22Rv1 (cell line): ENCODE results near the gene PARD3B.

Experiments used
- H3K27ac ChIP-seq: fragments of 450-650 bp; 2 replicates; pipeline ENCODE4 v1.5.1; 2017
- ZFX ChIP-seq: fragments of 450-650 bp; IDR thresholded peaks from 2 replicates; pipeline ENCODE4 v1.6.1; 2017; ENCODE audit warnings: antibody characterized with exemption, borderline replicate concordance
- TF ChIP-seq, protein P1 (sequence below): fragments of 450-650 bp; IDR thresholded peaks from 2 replicates; pipeline ENCODE4 v1.5.1; 2017; ENCODE audit warnings: mild to moderate bottlenecking

PARD3B gene

DNA sequence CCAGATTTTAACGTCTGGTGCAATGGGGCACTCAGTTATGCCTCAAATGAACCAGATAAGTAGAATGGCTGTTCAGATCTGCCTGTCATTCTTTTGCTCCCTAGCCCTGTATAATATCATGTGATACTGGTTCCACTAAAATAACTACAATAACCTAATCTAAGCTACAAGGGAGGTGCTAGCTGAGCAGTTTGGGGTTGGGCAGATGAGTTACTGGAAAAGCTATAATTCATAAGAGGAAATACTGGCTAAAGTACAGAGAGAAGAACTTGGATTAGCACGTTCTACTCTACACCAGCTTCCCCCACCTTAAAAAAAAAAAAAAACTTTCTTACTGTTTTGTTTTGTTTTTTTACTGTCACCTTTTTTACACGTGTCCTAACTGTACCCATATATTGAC, 953.7 kb downstream of the PARD3B start:
- no peak overlapping the region for H3K27ac ChIP-seq
- TF ChIP-seq ZFX: no peak
- TF ChIP-seq, protein P1, sequence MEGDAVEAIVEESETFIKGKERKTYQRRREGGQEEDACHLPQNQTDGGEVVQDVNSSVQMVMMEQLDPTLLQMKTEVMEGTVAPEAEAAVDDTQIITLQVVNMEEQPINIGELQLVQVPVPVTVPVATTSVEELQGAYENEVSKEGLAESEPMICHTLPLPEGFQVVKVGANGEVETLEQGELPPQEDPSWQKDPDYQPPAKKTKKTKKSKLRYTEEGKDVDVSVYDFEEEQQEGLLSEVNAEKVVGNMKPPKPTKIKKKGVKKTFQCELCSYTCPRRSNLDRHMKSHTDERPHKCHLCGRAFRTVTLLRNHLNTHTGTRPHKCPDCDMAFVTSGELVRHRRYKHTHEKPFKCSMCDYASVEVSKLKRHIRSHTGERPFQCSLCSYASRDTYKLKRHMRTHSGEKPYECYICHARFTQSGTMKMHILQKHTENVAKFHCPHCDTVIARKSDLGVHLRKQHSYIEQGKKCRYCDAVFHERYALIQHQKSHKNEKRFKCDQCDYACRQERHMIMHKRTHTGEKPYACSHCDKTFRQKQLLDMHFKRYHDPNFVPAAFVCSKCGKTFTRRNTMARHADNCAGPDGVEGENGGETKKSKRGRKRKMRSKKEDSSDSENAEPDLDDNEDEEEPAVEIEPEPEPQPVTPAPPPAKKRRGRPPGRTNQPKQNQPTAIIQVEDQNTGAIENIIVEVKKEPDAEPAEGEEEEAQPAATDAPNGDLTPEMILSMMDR: no peak

DNA sequence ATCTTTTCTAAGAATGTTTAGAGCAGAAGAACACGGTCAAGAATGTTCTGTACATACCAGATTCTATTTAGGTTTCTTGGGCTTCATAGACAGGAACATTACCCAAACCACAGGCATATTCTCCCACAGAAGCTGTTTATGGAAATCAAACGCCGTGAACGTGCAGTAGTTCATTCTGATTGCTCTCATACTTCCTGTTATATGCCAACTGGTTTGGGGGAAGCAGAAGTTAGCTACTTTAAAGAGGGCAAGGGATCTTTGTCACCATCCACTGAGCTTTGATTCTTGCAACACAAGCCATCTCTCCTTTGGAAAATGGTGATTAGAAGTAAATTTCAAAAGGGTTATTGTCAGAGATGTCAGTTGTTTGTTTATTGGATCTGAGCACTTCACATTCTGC, 954.8 kb downstream of the PARD3B start:
- no peak overlapping the region for H3K27ac ChIP-seq
- no peak for TF ChIP-seq ZFX
- TF ChIP-seq, protein P1: no peak

DNA sequence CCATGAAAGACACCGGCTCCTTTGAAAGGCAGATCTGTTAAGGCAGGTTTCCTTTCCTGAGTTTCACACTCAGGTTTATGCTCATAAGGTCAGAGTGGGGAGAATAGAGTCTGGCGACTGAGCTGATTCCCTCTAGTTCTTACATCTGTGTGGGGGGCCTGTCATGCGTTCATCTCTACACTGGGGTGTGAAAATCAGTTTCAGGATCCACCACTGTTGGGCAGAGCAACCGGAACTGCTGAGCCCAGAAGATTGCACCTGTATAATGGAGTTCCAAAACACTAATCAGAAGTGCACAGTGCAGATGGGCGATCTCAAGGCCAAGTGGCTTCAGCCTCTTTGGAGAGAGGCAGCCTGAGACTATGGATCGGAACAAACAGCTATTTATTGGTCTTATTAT, 955.7 kb downstream of the PARD3B start:
- H3K27ac ChIP-seq: no peak overlapping the region
- TF ChIP-seq ZFX: no peak
- TF ChIP-seq, protein P1: no peak

DNA sequence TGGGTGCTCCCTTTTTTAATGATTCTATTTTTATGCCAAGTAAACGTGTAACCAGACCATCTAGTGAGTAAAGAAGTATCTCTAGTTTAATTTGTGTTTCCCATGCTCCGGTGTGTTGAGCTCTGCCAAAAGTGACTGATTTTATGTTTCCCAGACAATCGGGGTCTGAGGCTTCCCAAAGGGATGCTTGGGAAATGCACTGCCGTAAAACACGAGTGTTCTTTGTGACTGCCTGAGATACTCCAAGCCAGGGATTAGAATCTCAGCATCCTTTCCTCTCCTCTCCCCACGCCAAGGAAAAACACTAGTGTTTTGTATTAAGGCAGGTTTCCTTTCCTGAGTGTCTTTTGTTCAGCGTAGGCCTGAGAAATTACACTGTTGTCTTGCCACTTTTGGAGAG, 956.6 kb downstream of the PARD3B start:
- H3K27ac ChIP-seq: no peak overlapping the region
- no peak for TF ChIP-seq ZFX
- TF ChIP-seq, protein P1: no peak

DNA sequence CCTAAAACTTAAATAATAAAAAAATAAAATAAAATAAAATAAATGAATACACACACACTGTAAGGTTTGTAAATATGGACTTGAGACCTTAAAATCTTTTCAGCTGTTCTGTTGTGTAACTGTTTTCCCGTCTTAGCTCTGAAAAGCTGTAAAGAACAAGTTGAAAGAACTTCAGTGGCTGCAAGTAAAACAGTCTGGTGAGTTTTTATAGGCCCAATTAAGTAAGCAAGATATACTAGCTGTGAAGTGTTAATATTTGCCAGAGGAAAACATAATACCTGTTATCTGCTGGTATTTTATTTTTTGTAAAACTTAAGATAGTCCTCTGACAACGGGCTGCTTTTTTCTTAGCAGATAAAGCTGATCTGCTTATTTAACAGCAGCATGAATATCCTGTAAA, 960.1 kb downstream of the PARD3B start:
- TF ChIP-seq, protein P1: no peak
- TF ChIP-seq ZFX: no peak
- H3K27ac ChIP-seq: no peak overlapping the region

DNA sequence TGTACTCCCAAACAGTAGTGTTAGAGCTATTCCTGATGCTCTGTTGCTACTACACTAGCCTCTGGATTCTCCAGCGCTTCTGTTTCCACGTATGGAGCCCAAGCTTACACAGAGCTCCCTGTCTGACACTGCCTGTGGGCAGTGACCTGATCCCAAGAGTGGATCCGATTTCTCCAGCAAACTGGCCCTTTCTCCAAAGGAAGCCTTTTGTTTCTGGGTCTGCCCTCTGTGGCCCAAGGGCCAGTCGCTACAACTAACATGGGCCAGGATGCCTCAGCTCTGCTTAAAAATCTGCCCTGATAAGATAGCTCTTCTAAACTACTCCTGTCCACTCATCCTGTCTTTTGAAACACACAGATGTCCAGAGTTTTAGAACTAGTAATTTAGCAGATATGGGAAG, 964.4 kb downstream of the PARD3B start:
- H3K27ac ChIP-seq: no peak overlapping the region
- no peak for TF ChIP-seq ZFX
- TF ChIP-seq, protein P1: no peak

DNA sequence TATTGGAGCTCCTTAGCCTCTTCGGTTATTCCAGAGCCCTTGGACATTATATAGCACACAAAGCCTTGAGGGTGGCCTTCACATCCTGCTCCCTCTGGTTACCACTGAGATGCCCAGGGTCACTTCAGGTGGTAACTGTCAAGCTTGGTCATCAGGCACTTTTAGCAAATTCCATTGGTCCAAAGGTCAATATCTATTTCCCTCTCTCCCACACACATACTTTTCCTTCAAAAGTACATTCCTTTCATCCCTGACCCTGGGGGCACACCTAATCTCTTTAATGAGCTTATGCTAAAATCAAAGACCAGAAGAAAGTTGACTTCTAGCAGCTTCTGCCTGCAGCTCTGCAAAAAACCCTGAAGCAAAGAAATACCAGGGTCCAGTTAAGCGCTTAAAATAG, 965.1 kb downstream of the PARD3B start:
- TF ChIP-seq, protein P1: no peak
- no peak for TF ChIP-seq ZFX
- H3K27ac ChIP-seq: no peak overlapping the region
